Activated naive CD8-positive, alpha-beta T cell treated with anti-CD3 and anti-CD28 coated beads, Interleukin-2, amount 10 ng/mL, durations not matched to agents 7 days and 5 days (primary cell): Measurements from ENCODE around the gene NEUROD6. TPM values are rescaled to one million over a fixed set of nuclear protein-coding genes. Genes with fewer than 3 reads are reported as not detected.

Source experiments
- ATAC-seq: fragments of 150-1000 bp; cut with Tn5 transposase; one replicate; pipeline ENCODE4 v1.10.0; 2021; ENCODE audit warnings: low read depth, moderate library complexity
- POLR2A ChIA-PET: fragments of 350-600 bp; sonication (Branson Sonifier 250); formaldehyde crosslinking; loops from one replicate; lab custom pipeline; 2021; ENCODE audit warnings: antibody characterized with exemption; lab: Charles Lee
- DNase-seq: peaks from one replicate; pipeline ENCODE4 v3.0.0; 2021
- H3K27ac Mint-ChIP-seq: one replicate; pipeline ENCODE4 v1.8.0; 2022; ENCODE audit warnings: mild to moderate bottlenecking, mixed read lengths
- H3K27me3 Mint-ChIP-seq: one replicate; pipeline ENCODE4 v1.8.0; 2022; ENCODE audit warnings: mild to moderate bottlenecking, moderate library complexity, mixed read lengths
- H3K36me3 Mint-ChIP-seq: one replicate; pipeline ENCODE4 v1.8.0; 2021; ENCODE audit warnings: mild to moderate bottlenecking, mixed read lengths
- H3K4me1 Mint-ChIP-seq: one replicate; pipeline ENCODE4 v1.8.0; 2021; ENCODE audit warnings: mixed read lengths
- H3K4me3 Mint-ChIP-seq: one replicate; pipeline ENCODE4 v1.8.0; 2022; ENCODE audit warnings: mild to moderate bottlenecking, moderate library complexity, mixed read lengths
- H3K9me3 Mint-ChIP-seq: one replicate; pipeline ENCODE4 v1.8.0; 2021; ENCODE audit warnings: mixed read lengths
- total RNA-seq, 2 experiments: library from RNA; stranded (reverse); gene quantifications; one replicate each; pipeline ENCODE4 v1.2.3, GENCODE V29; 2021

Gene NEUROD6
- total RNA-seq = not detected

- Mint-ChIP-seq H3K36me3 (no peaks in the 10 kb centered on the region), H3K4me1 (no peaks in the 10 kb centered on the region), H3K4me3 (no peak within 1 kb of the TSS), H3K27ac (no peak within 1 kb of the TSS), H3K9me3 (no peaks in the 10 kb centered on the region), H3K27me3 (peaks cover 24% of the 10 kb centered on the region)
- ATAC-seq (no peak), DNase-seq (no peak)
- POLR2A ChIA-PET = no interaction called here
These were observed at the start of gene NEUROD6 for GRCh38 chr7:31340603-31341002. Gene NEUROD6 (minus strand): TSS chr7:31340726. CDS start chr7:31339268, 1,458 bp downstream.

GRCh38 chr7:31384466-31384865, 43.9 kb upstream of the NEUROD6 start:
- no peaks in the 10 kb centered on the region for H3K4me1 Mint-ChIP-seq

GRCh38 chr7:31382722-31383121, 42.2 kb upstream of the NEUROD6 start:
- H3K9me3 Mint-ChIP-seq = no peaks in the 10 kb centered on the region
- DNase-seq (no peak), ATAC-seq (no peak)
- POLR2A ChIA-PET = no interaction called here
- H3K4me1 Mint-ChIP-seq = no peaks in the 10 kb centered on the region
- no peaks in the 10 kb centered on the region for H3K36me3 Mint-ChIP-seq
- no peak overlapping the region for H3K4me3 Mint-ChIP-seq
- no peak overlapping the region for H3K27ac Mint-ChIP-seq
- H3K27me3 Mint-ChIP-seq = no peaks in the 10 kb centered on the region

More at GRCh38 chr7:31384466-31384865, 43.9 kb upstream of the NEUROD6 start:
- Mint-ChIP-seq H3K9me3 (no peaks in the 10 kb centered on the region), H3K36me3 (no peaks in the 10 kb centered on the region), H3K27me3 (no peaks in the 10 kb centered on the region), H3K4me3 (no peak overlapping the region), H3K27ac (no peak overlapping the region)
- DNase-seq (no peak), ATAC-seq (no peak)
- POLR2A ChIA-PET = no interaction called here

GRCh38 chr7:31373337-31374289, 33.1 kb upstream of the NEUROD6 start:
- POLR2A ChIA-PET = no interaction called here
- Mint-ChIP-seq H3K27me3 (no peaks in the 10 kb centered on the region), H3K9me3 (no peaks in the 10 kb centered on the region), H3K36me3 (no peaks in the 10 kb centered on the region), H3K4me1 (no peaks in the 10 kb centered on the region), H3K27ac (no peak overlapping the region), H3K4me3 (no peak overlapping the region)
- no peak for ATAC-seq
- DNase-seq = no peak

- Mint-ChIP-seq H3K27me3 (no peaks in the 10 kb centered on the region), H3K9me3 (no peaks in the 10 kb centered on the region), H3K27ac (no peak overlapping the region), H3K36me3 (no peaks in the 10 kb centered on the region), H3K4me3 (no peak overlapping the region), H3K4me1 (no peaks in the 10 kb centered on the region)
- DNase-seq (no peak), ATAC-seq (no peak)
- POLR2A ChIA-PET = no interaction called here
These were observed 31.9 kb upstream of the NEUROD6 start for GRCh38 chr7:31372231-31372959.

DNA sequence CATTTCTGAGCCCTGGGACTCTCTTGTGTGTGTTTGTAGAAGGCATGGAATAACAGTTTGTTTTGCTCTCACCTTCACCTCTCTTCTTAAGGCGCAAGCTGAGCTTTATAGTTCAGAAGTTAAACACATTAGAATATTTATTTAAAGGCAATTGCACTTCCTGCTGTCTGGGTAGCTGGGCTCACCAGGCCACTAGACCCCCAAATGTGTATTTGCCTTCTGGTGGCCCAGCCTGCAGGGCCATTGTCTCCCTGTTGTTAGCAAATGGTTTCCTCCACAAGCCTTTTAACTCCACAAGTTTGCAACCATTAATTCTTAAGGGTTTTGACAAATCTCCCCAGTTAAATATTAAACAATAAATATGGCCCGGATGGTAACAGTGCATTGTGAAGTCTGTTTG, 31.1 kb upstream of the NEUROD6 start:
- no peaks in the 10 kb centered on the region for H3K36me3 Mint-ChIP-seq
- H3K4me3 Mint-ChIP-seq = no peak overlapping the region
- H3K9me3 Mint-ChIP-seq = no peaks in the 10 kb centered on the region
- no peak overlapping the region for H3K27ac Mint-ChIP-seq
- DNase-seq (no peak), ATAC-seq (no peak)
- H3K27me3 Mint-ChIP-seq = no peaks in the 10 kb centered on the region
- no peaks in the 10 kb centered on the region for H3K4me1 Mint-ChIP-seq
- POLR2A ChIA-PET = no interaction called here

GRCh38 chr7:31370609-31371008, 30.1 kb upstream of the NEUROD6 start:
- H3K9me3 Mint-ChIP-seq = no peaks in the 10 kb centered on the region

GRCh38 chr7:31368620-31369019, 28.1 kb upstream of the NEUROD6 start:
- H3K4me3 Mint-ChIP-seq = no peak overlapping the region
- H3K27ac Mint-ChIP-seq = no peak overlapping the region
- ATAC-seq = no peak
- H3K27me3 Mint-ChIP-seq = no peaks in the 10 kb centered on the region
- H3K36me3 Mint-ChIP-seq = no peaks in the 10 kb centered on the region
- no peaks in the 10 kb centered on the region for H3K4me1 Mint-ChIP-seq
- no peaks in the 10 kb centered on the region for H3K9me3 Mint-ChIP-seq
- POLR2A ChIA-PET = no interaction called here
- DNase-seq = no peak

More at GRCh38 chr7:31370609-31371008, 30.1 kb upstream of the NEUROD6 start:
- no peak overlapping the region for H3K4me3 Mint-ChIP-seq
- POLR2A ChIA-PET = no interaction called here
- H3K4me1 Mint-ChIP-seq = no peaks in the 10 kb centered on the region
- ATAC-seq (no peak), DNase-seq (no peak)
- no peaks in the 10 kb centered on the region for H3K36me3 Mint-ChIP-seq
- H3K27me3 Mint-ChIP-seq = no peaks in the 10 kb centered on the region
- H3K27ac Mint-ChIP-seq = no peak overlapping the region

- no peak for ATAC-seq
- POLR2A ChIA-PET = no interaction called here
- no peaks in the 10 kb centered on the region for H3K9me3 Mint-ChIP-seq
- no peaks in the 10 kb centered on the region for H3K4me1 Mint-ChIP-seq
- H3K27ac Mint-ChIP-seq = no peak overlapping the region
- H3K27me3 Mint-ChIP-seq = no peaks in the 10 kb centered on the region
- no peaks in the 10 kb centered on the region for H3K36me3 Mint-ChIP-seq
- H3K4me3 Mint-ChIP-seq = no peak overlapping the region
- no peak for DNase-seq
These were observed 23.0 kb upstream of the NEUROD6 start for GRCh38 chr7:31363496-31363895.

GRCh38 chr7:31363051-31363450, 22.5 kb upstream of the NEUROD6 start:
- no peak overlapping the region for H3K4me3 Mint-ChIP-seq

GRCh38 chr7:31362401-31362800, 21.9 kb upstream of the NEUROD6 start:
- Mint-ChIP-seq H3K27ac (no peak overlapping the region), H3K27me3 (no peaks in the 10 kb centered on the region), H3K4me1 (no peaks in the 10 kb centered on the region), H3K9me3 (no peaks in the 10 kb centered on the region), H3K36me3 (no peaks in the 10 kb centered on the region), H3K4me3 (no peak overlapping the region)
- POLR2A ChIA-PET = no interaction called here
- ATAC-seq (no peak), DNase-seq (no peak)

More at GRCh38 chr7:31363051-31363450, 22.5 kb upstream of the NEUROD6 start:
- Mint-ChIP-seq H3K4me1 (no peaks in the 10 kb centered on the region), H3K27me3 (no peaks in the 10 kb centered on the region), H3K9me3 (no peaks in the 10 kb centered on the region), H3K36me3 (no peaks in the 10 kb centered on the region), H3K27ac (no peak overlapping the region)
- no peak for ATAC-seq
- POLR2A ChIA-PET = no interaction called here
- no peak for DNase-seq

GRCh38 chr7:31358467-31358866, 17.9 kb upstream of the NEUROD6 start:
- no peak overlapping the region for H3K27ac Mint-ChIP-seq
- H3K27me3 Mint-ChIP-seq = no peaks in the 10 kb centered on the region
- ATAC-seq (no peak), DNase-seq (no peak)
- POLR2A ChIA-PET = no interaction called here
- no peaks in the 10 kb centered on the region for H3K9me3 Mint-ChIP-seq
- H3K4me1 Mint-ChIP-seq = no peaks in the 10 kb centered on the region
- no peaks in the 10 kb centered on the region for H3K36me3 Mint-ChIP-seq
- no peak overlapping the region for H3K4me3 Mint-ChIP-seq

GRCh38 chr7:31345421-31345820, 4.9 kb upstream of the NEUROD6 start:
- no peak overlapping the region for H3K4me3 Mint-ChIP-seq
- H3K36me3 Mint-ChIP-seq = no peaks in the 10 kb centered on the region
- DNase-seq (no peak), ATAC-seq (no peak)
- no peaks in the 10 kb centered on the region for H3K9me3 Mint-ChIP-seq
- no peak overlapping the region for H3K27ac Mint-ChIP-seq
- no peaks in the 10 kb centered on the region for H3K4me1 Mint-ChIP-seq
- no peaks in the 10 kb centered on the region for H3K27me3 Mint-ChIP-seq
- POLR2A ChIA-PET = no interaction called here
